Measurements from ENCODE around the gene AGRP. TPM values are rescaled to one million over a fixed set of nuclear protein-coding genes. Genes with fewer than 3 reads are reported as not detected.

AGRP gene
- total RNA-seq, 1 donor from 2014 or later: not detected

DNA sequence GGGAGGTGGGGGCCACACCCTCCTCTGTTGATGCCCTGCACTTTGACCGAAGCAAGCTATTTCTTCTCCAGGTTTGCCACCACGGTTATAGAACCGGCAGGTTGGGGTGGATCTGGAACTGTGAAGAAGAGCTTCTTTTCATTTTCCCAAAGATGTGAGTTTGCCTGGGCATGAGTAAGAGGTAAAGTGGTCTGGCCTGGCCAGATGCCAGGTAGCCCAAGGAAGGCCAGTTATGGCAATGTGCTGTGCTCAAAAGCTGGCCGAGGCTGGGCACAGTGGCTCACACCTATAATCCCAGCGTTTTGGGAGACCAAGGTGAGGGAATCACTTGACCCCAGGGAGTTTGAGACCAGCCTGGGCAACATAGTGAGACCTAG, 21.1 kb downstream of the AGRP start:
- H3K27me3 Mint-ChIP-seq (ENCODE audit: low read depth): no peaks in the 10 kb centered on the region
- H3K27ac Mint-ChIP-seq: no peak overlapping the region

DNA sequence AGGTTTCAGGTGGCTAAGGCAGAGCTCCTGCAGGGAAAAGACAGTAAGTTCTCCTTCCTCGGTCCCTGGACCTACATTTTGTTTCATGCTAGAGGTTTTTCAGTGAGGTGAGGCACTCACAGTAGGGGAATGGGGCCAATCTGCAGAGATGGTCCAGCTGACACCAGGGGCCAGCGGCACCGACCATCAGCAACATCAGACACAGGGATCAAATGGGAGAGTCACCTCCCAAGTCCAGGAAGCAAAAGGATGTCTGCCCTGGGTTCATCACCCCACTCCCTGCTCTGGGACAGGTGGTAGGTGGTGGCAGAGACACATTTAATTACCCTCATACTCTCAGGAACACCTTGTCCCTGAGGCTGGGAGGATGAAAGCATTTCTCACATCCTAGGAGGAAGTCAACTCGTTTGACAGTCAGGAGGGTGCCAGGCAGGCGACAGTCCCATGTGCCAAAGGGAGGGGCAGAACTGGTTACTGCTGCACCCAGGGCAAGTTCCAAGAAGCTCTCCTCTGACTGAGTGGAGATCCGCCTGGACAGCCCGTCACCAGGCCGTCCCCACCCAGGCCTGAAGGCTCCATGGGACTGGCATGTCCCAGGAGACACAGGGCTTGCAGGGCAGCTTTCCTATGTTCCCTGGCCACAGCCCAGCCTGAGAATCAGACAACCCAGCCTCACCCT, 21.6 kb downstream of the AGRP start:
- TF ChIP-seq, protein P1, sequence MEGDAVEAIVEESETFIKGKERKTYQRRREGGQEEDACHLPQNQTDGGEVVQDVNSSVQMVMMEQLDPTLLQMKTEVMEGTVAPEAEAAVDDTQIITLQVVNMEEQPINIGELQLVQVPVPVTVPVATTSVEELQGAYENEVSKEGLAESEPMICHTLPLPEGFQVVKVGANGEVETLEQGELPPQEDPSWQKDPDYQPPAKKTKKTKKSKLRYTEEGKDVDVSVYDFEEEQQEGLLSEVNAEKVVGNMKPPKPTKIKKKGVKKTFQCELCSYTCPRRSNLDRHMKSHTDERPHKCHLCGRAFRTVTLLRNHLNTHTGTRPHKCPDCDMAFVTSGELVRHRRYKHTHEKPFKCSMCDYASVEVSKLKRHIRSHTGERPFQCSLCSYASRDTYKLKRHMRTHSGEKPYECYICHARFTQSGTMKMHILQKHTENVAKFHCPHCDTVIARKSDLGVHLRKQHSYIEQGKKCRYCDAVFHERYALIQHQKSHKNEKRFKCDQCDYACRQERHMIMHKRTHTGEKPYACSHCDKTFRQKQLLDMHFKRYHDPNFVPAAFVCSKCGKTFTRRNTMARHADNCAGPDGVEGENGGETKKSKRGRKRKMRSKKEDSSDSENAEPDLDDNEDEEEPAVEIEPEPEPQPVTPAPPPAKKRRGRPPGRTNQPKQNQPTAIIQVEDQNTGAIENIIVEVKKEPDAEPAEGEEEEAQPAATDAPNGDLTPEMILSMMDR (IDR thresholded peaks at IDR 0.05; ENCODE audit: unreplicated experiment): no peak
- H3K36me3 Mint-ChIP-seq: no peaks in the 10 kb centered on the region
- H3K27ac Mint-ChIP-seq: no peak overlapping the region
- H3K4me3 Mint-ChIP-seq: no peak overlapping the region
- H3K27me3 Mint-ChIP-seq (ENCODE audit: low read depth): no peaks in the 10 kb centered on the region
- H3K9me3 Mint-ChIP-seq: no peaks in the 10 kb centered on the region
- no peak for DNase-seq (ENCODE audit: low spot score in 2 of 2, unreplicated experiment in 2 of 2)
- H3K4me1 Mint-ChIP-seq: peaks cover 12% of the 10 kb centered on the region

More for the DNA sequence above, 21.1 kb downstream of the AGRP start:
- H3K4me1 Mint-ChIP-seq: peaks cover 12% of the 10 kb centered on the region
- H3K4me3 Mint-ChIP-seq: no peak overlapping the region
- no peaks in the 10 kb centered on the region for H3K36me3 Mint-ChIP-seq
- H3K9me3 Mint-ChIP-seq: no peaks in the 10 kb centered on the region
- DNase-seq (ENCODE audit: low spot score in 2 of 2, unreplicated experiment in 2 of 2): no peak
- TF ChIP-seq, protein P1 (IDR thresholded peaks at IDR 0.05; ENCODE audit: unreplicated experiment): no peak

DNA sequence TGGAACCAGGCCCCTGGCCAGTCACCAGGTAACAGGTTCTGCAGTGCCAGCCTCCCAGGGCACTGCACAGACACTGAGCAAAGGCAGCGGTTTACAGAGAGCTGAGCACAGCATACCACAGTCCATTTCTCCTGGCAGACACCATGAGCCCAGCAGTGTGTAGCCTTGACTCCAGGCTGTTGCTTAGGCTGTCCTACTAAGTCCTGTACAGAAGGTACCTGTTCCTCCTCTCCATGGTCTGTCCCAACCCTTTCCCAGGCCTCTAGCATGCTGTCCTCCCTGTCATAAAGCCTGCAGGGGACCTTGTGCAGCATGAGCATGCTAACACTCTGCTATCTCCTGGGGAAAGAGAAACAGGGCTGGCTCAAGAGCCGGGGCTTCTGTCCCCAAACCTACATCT, 22.4 kb downstream of the AGRP start:
- Mint-ChIP-seq H3K36me3 (no peaks in the 10 kb centered on the region), H3K9me3 (no peaks in the 10 kb centered on the region), H3K4me1 (peaks cover 12% of the 10 kb centered on the region), H3K27ac (no peak overlapping the region), H3K4me3 (no peak overlapping the region), H3K27me3 (ENCODE audit: low read depth) (no peaks in the 10 kb centered on the region)
- no peak for DNase-seq (ENCODE audit: low spot score in 2 of 2, unreplicated experiment in 2 of 2)
- TF ChIP-seq, protein P1 (IDR thresholded peaks at IDR 0.05; ENCODE audit: unreplicated experiment): no peak

DNA sequence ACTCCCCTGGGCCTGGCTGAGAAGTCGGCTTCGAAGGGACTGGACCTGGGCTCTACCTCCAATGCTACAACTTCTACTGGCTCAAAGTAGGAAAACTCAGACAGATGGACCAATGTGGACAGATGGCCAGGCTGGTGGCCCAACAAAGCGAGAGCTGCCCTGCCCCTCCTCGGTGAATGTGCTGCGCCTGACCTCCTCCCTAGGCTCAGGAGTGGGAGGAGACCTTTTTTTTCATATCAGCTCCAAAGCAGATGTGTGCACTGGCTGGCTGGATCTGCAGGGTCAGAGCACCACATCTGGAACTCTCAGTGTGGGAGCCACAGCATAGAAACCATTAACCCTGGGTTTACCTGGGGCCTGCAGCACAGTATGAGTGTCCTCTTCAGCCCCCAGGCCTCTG, 23.2 kb downstream of the AGRP start:
- H3K36me3 Mint-ChIP-seq: no peaks in the 10 kb centered on the region
- no peaks in the 10 kb centered on the region for H3K27me3 Mint-ChIP-seq (ENCODE audit: low read depth)
- no peak overlapping the region for H3K4me3 Mint-ChIP-seq
- no peak for DNase-seq (ENCODE audit: low spot score in 2 of 2, unreplicated experiment in 2 of 2)
- TF ChIP-seq, protein P1 (IDR thresholded peaks at IDR 0.05; ENCODE audit: unreplicated experiment): no peak
- H3K27ac Mint-ChIP-seq: no peak overlapping the region
- H3K4me1 Mint-ChIP-seq: peaks cover 12% of the 10 kb centered on the region
- no peaks in the 10 kb centered on the region for H3K9me3 Mint-ChIP-seq

DNA sequence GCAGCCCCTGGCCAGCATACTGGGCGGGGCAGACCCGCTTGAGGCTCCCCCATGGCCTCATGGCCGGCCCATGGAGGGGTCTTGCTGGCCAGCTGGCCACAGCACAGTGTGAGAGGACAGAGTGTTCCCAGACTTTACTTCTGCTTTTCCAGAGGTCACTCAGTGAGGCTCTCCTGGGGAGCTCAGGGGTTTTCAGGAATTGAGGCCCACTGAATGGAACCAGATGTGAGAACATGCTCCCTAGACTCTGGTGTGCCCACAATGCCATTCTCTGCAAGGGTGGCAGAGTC, 23.5 kb downstream of the AGRP start:
- no peaks in the 10 kb centered on the region for H3K36me3 Mint-ChIP-seq
- no peak overlapping the region for H3K27ac Mint-ChIP-seq
- no peak overlapping the region for H3K4me3 Mint-ChIP-seq
- peaks cover 12% of the 10 kb centered on the region for H3K4me1 Mint-ChIP-seq
- DNase-seq (ENCODE audit: low spot score in 2 of 2, unreplicated experiment in 2 of 2): no peak
- H3K27me3 Mint-ChIP-seq (ENCODE audit: low read depth): no peaks in the 10 kb centered on the region
- no peaks in the 10 kb centered on the region for H3K9me3 Mint-ChIP-seq
- TF ChIP-seq, protein P1 (IDR thresholded peaks at IDR 0.05; ENCODE audit: unreplicated experiment): no peak

All from mesothelial cell of epicardium (in vitro differentiated cells).